ENCODE results near the gene FOXK1.

GRCh38 chr7:4707980-4708411 lies 25.9 kb downstream of the FOXK1 start:
- TF ChIP-seq, protein P1, sequence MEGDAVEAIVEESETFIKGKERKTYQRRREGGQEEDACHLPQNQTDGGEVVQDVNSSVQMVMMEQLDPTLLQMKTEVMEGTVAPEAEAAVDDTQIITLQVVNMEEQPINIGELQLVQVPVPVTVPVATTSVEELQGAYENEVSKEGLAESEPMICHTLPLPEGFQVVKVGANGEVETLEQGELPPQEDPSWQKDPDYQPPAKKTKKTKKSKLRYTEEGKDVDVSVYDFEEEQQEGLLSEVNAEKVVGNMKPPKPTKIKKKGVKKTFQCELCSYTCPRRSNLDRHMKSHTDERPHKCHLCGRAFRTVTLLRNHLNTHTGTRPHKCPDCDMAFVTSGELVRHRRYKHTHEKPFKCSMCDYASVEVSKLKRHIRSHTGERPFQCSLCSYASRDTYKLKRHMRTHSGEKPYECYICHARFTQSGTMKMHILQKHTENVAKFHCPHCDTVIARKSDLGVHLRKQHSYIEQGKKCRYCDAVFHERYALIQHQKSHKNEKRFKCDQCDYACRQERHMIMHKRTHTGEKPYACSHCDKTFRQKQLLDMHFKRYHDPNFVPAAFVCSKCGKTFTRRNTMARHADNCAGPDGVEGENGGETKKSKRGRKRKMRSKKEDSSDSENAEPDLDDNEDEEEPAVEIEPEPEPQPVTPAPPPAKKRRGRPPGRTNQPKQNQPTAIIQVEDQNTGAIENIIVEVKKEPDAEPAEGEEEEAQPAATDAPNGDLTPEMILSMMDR (IDR thresholded peaks at IDR 0.05; ENCODE audit: low read depth, low read length): no peak
- TF ChIP-seq POLR2A (IDR thresholded peaks at IDR 0.05; ENCODE audit: extremely low read depth, insufficient read length) (no peak), MYC (IDR thresholded peaks at IDR 0.05; ENCODE audit: low read depth, low read length) (no peak), MAX (IDR thresholded peaks at IDR 0.05; ENCODE audit: low read depth, low read length) (no peak)
